Bone marrow (tissue), 2 donors: ENCODE measurements around the gene PNPLA3.
"Not testable (repeated sequence)": the region's sequence is repeated elsewhere in the genome, so short reads cannot be mapped to it uniquely, and the experiment has no call there.

Experiments
- DNase-seq, 2 donors: peaks; one replicate each; lab custom pipeline; 2025; lab: John Stamatoyannopoulos, UW

The PNPLA3 gene

DNA sequence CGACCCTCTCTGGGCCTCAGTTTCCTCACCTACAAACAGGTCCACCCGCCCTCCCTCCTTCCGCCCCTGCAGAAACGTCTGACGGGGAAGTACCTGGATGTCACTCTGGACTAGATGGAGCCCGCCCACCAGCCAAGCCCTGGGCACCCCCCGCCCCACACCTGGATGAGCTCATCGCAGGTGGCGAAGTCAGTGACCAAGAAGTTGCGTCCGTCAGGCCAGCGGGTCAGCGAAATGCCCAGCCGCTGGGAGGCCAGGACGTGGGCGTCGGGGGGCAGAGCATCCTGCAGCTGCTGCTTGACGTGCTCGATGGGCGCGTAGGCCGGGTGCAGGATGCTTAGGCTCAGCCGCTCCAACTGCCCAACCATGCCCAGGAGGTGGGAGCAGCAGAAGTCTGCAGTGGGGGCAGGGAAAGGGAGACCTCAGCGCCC is 32.7 kb upstream of the PNPLA3 start:
- no peak for DNase-seq

DNA sequence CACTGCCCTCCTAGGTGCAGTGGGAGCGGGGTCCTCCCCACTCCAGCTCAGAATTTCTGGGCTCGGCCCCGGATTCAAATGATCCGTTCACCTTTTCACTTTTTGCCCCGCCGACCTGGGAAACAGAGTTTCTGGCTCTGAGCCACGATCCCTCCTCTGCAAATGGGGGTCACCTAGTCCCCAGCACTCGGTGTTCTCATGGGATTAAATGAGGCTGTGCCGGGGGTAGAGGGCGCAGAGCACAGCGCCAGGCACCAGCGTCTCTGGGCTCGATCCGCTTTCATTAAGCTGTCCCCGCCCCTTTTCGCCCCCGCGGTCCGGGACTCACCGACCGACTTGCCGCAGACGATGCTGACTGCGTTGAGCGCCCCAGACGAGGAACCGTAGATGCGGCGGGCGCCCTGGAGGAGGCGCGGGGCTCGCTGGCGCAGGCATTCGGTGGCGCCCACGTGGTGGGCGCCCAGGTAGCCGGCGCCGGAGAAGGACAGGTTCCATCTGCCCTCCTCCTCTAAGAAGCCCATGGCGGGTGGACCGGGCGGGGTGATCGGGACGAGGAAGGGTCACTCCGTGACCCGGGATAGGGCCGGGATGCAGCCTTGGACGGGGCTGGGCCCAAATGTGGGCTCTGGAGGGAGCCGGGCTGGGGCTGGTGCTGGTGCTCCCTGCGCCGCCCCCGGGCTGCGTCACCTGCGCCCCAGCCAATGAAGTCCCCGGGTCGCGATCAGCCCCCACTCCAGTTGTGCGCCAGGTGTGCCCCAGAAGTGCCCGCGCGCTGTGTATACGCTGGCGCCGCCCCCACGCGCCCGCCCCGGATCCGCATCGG is 32.0 kb upstream of the PNPLA3 start, which contains the start of gene PNPLA5:
Gene PNPLA5 (minus strand): TSS at position 654 of the 823 bp plus-strand sequence. CDS start 133 bp downstream, at position 521.
- DNase-seq = no peak

DNA sequence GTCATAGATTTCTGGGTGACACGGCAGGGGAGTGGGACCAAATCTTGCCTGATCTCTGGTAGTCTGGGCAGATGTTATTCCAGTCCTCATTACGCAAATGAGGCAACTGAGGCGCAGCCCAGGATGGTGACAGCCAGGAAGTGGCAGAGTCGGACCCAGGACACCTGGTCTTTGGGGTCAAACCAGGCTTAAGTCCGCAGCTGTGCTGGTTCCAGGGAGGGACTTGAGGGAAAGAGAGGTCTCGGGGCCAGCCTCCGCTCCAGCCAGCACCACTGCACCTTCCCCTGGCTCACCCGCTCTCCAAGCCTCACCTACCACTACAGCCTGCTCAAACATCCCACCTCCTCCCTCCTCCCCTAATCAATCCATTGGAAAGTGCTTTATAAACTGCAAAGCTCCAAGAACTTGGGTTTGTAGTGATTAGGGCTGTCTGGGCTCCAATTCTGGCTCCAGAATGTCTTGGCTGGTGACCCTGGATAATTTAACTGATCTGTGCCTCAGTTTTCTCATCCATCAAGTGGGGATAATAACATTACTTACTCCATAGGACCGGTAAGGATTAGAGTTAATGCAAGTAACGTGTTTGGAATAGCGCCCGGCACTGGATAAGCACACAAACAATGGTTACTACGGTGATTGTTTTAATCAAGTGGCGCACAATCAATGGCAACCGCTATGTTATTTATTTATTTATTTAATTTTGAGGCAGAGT is 31.3 kb upstream of the PNPLA3 start:
- DNase-seq = no peak

DNA sequence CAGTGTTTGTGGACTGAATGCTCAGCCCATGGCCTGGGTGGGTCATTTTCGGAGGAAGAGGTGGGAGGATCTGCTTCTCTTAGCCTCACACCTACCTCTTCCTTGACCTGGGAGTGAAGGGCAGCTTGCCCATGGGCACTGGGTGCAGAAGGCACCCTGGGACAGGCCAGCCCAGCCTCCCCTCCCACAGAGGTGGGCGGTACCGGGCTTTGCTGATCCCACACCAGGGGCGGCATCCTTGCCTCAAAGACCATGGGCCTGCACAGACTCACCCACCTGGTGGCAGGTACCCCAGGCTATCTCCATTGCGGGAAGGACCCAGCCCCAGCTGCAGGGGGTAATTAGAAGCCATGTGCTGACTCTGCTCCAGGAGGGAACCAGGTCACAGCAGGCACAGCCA is 30.3 kb upstream of the PNPLA3 start:
- DNase-seq = no peak

DNA sequence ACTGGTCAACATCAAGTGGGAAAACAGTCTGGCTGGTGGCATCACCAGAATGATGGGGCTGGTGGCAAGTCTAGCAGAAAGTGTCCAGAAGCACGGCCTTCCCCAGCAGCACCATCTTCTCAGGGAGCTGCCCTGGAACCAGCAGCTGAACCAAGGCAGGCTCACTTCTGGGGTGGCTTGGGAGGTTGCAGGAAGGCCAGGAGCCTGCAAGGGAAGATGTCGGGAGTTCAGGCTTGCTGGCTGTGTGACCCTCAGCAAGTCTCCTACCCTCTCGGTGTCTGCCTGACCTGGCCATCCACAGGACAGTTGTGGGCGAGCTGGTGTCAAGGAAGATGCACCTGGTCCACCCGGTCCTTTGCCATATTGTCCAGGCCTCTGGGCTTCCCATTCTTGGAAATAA is 29.5 kb upstream of the PNPLA3 start:
- DNase-seq = no peak

DNA sequence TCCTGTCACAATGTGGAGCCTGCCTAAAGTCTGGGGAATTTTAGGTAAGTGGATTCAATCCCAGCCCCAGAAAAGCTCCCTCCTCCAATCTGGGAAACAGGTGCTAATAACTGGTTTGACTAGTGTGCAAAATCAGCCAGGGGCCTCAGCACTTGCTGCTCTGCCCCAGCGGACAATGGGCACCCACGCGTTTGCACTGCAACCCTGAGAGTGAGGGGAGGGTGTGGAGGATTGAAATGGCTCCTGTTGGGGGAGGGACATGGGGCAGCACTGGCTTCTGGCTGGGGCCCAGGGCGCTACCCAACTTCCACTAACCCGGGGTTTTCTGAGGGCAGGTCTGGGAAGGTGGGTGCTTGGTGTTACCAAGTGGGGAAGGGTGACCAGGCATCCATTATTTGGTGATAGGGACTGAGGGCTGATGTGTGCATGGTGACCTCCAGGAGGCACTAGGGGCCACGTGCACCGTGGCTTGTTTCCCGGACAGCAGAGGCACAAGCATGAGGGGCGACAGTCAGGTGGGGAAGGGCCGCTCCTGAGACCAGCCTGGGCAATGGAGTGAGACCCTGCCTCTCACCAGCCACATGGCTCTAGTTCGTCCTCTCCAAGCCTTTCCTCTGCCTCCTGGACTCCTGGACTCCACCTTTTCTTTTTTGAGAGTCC is 27.5 kb upstream of the PNPLA3 start:
- no peak for DNase-seq

DNA sequence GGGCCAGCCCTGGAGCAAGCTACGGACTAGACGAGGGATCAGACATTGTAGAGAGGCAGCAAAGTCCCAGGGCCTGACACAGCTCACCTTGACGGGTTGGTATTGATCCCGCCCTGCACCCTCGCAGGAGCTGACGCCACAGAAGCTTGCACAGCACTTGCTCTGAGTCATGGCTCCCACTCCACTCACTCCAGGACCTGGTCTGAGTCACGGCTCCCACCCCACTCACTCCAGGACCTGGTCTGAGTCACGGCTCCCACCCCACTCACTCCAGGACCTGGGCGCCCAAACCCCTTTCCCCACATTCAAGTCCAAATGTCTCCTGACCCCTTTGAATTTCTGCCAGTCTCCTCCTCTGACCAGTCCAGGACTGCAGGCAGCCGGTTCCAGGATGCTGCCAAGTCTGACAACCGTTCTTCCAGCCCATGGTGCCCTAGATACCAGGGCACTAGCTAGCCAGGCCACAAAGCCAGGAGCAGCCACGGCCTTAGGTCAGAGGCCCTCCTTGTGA is 25.8 kb upstream of the PNPLA3 start:
- no peak for DNase-seq

DNA sequence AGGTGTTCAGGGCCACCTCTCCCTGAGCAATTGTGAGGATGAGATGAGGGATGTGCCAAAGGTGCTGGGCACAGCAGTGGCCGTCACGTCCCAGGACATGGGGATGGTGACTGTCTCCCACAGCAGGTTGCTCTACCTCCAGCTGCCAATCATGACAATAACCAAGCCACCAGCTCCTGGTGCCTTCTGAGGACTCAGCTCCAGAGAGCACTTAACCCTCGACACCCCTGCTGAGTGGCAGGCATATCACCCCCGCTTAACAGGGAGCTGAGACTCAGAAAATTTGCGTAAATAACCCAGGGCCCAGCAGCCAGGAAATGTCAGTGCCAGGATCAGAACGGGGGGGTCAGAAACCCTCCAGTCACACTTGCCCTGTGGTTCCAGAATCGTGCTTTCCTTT is 23.4 kb upstream of the PNPLA3 start:
- no peak for DNase-seq

DNA sequence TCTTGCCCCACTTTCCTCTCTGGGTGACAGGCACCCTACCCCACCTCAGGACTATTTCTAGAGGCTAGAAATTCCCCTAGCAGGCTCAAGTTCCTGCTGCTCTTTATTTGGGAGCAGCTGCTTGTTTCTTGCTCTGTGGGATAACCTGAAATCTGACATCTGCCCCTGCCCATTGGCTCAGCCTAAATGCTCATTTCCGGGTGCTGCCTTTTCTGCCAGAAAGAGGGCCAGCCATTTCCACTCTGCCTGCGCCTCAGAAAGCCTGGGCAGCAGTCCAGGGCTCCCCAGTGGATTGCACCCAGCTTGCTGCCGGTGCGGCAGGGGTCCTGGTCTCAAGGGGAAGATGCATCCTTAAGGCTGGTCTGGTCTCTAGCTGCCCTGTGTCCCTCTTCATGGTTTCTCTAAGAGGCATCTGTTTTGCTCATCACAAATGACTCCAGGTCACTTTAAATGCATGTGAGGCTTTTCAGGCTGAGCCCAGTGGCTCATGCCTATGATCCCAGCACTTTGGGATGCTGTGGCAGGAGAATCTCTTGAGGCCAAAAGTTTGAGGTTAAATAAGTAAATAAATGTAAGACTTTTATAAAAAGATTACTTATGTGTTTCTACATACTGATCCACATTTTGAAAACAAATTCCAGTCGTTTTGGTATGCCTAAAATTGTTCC is 21.5 kb upstream of the PNPLA3 start:
- no peak for DNase-seq

DNA sequence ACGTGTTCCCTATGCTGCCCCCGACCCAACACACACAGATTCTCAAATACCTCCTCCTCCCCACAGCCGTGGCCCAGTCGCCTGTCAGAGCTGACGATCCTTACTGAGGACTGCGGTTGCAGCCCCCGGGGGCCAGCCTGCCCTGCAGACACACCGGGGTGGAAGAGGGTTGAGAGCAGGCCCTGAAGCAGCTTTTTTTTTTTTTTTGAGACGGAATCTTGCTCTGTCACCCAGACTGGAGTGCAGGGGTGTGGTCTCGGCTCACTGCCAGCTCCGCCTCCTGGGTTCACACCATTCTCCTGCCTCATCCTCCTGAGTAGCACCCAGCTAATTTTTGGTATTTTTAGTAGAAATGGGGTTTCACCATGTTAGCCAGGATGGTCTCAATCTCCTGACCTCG is 20.6 kb upstream of the PNPLA3 start:
- not testable (repeated sequence) for DNase-seq

DNA sequence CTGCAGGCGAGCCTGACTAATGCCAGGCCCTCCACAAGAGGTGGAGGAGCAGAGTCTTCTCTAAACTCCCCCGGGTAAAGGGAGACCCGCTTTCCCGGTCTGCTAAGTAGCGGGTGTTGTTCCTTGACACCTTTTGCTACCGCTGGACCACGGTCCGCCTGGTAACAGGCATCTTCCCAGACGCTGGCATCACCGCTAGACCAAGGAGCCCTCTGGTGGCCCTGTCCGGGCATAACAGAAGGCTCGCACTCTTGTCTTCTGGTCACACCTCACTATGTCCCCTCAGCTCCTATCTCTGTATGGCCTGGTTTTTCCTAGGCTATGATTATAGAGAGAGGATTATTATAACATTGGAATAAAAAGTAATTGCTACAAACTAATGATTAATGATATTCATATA is 19.2 kb upstream of the PNPLA3 start:
- not testable (repeated sequence) for DNase-seq

DNA sequence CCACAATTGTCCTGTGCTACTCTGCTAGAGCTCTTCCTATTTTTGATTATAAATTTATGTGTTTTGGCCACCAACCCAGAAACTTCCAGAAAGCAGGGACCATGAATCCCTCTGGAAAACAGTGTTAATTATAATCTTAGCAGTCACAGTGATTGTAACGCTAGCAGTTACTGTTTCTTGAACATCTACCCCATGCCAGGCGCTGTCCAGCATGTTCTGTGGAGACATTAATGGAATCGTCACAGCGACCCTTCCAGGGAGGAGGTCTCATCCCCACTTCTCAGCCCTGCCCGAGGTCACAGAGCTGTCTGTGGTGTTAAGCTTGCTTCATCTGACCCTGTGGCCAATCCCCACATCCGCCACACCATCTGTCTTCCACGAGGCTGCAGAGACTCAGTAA is 17.9 kb upstream of the PNPLA3 start:
- DNase-seq = no peak

DNA sequence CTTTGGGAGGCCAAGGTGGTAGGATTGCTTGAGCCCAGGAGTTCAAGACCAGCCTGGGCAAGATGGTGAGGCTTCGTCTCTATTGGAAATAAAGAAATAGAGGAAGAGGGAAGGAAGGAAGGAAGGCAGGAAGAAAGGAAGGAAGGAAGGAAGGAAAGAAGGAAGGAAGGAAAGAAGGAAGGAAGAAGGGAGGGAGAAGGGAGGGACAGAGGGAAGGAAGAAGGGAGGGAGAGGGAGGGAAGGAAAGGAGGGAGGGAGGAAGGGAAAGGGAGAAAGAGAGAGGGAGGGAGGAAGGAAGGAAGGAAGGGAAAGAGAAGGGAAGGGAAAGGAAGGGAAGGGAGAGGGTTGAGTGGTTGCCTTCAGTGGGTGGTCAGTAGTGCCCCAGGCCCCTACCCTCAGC is 13.9 kb upstream of the PNPLA3 start:
- no peak for DNase-seq

DNA sequence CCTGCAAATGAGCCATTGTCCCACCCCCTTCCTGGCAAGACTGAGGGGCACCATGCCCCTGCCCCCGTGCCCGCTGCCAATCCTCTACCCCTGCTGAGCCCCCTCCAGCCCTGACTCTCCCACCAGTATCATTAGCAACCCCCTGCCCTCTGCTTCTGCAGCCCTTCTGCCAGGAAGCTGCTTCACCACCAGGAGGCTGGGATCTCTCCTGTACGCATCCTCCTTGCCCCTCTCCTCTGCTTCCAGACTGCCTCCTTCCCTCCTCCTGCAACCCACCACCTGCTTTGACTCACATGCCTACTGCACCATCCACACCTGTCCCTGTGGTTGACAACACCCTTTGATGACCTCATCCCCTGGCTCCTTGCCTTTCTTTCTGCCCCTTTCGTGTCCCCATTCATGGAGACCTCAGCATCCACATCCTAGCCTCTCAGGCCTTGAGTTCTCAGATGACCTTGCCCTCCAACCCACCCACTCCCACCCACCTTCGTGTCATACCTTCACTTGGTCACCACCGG is 13.4 kb upstream of the PNPLA3 start:
- no peak for DNase-seq

DNA sequence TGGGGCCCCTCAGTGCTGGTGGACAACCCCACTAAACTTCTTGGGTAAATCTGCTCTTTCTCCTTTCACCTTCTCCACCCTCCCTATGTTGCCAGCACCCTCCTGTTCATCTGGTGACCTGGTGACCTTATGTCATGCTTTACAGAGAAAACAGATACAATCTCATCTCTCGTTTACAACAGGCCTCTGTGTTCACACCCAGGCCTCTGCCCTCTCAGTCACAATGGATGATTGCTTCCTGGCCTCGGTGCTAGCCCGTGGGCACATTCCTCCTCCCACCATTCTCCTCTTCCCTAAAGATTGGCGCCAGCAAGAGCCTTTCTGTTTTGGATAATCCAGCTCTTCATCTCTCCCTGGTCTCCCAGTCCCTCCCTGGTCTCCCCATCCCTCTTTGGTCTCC is 12.3 kb upstream of the PNPLA3 start:
- DNase-seq = no peak

DNA sequence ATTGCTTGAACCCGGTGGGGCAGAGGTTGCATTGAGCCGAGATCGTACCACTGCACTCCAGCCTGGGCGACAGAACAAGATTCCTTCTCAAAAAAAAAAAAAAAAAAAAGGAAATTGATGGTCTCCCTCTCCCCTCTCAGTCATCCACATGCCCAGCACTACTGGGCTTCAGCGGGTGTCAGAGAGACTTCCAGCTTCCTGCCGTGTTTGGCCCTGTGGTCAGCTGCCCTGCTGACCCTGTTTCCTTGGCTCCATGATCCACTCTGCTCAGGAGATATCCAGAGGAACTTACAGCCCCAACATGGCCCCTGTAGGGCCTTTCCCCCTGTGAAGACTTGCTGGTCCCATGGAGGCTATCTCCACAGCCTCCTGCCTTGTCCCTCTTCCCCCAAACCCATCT is 6.1 kb upstream of the PNPLA3 start:
- no peak for DNase-seq

DNA sequence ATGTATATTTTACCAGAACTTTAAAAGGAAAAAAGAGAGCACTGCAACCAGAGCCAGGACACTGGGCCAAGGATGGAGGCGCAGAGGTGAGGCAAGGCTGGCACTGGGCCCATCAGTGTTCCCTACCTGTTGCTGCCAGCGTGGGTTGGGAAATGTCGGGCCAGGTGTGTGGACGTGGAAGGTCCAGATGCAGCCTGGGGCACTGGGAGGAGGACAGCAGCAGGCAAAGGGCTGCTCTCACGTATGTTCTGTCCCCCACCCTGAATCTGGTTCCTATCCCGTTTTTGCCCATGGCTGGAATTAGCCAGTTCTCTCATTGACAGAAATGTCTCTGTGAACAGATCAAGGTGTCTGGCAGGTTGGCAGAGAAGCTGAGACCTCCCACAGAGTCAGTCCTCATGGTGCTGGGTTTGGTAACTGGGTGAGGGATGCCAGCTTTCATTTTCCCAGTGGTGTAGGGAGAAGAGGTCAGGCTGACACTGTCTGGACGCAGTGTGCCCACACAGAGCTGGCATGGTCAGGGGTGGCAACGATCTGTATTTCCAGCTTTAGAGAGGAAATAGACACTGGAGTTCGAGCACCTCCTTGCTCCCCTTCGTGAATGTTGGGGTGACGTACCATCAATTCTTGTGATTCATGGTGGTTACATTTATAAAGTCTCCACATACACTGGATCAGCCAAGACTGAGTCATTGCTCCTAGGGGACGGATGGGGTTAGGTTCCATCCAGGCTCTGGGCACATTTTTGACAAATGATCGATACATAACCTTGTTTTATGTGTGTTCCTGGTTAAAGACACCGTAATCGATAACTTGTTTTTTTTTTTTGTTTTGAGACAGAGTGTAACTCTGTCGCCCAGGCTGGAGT is 4.3 kb upstream of the PNPLA3 start:
- DNase-seq = no peak

DNA sequence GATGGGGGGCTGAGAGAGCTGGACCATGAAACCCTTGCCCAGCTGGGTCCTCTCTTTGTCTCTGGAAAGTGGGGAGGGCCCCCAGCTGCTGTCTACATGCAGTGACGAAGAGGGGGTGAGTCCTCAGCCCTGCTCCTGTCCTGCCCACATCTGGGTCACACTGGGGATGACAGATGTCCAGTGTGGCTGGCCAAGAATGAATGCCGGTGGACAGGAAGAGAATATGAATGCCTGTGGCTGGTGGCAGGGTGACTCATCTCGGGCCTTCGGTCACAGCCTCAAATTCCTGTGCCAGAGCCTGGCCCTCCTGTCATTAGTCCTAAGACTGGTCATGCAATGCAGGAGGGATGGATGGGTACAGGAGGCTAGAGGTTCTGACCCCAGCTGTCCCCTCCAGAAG is 2.2 kb upstream of the PNPLA3 start:
- no peak for DNase-seq

DNA sequence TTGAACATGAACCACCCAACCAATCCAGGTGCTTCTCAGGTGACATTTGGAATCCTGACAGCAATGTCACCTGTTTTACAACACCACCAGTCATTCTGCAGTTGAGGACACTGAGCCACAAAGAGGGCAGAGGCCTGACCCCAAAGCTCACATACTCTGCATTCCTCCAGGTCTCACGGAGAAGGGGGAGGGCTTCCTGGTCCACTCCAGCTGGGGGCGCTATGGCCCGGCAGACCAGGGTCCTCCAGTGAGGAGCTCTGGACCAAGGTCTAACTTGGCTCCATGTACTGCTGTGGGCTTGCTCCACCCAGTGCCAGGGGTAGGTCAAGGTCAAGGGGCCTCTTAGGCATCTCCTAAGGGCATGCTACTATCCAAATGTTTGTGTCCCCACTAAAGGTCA is 1.5 kb upstream of the PNPLA3 start:
- DNase-seq = no peak

DNA sequence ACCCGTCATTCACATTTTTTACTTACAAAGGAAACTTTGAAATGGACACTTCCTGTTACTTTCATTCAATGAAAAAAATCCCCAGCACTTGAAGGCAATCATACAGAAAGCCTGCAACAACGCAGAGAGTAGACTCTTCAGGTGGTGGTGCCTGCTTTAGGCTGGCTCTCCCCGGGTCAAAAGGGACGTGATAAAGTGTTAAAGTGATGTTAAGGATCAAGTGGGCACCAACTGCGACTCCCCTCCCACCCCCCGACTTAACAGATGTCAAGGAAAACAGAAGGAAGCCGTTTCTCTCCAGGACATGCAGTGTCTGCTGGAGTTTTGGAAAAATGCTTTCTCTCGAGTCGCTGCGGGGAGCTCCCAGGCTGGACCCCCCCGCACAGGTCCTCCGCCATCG is 414 bp upstream of the PNPLA3 start:
- no peak for DNase-seq

DNA sequence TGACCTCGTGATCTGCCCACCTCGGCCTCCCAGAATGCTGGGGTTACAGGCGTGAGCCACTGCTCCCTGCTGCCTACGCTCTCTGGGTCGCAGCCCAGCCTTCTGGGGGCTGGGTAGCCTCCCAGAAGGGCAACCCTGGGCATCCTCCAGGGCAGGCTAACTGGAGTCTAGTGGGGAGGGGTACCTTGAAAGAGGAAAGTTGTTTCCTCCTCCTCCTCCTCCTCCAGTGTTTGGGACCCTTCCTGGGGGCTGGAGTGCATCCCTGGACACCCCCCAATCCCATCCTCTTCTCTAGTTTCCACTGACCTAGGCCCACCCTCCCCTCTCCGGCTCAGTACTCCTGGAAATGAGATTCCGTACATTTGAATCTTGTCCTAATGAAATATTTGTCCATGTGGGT is 1.3 kb downstream of the PNPLA3 start:
- no peak for DNase-seq
